ENCODE results near the gene EPHB6.

GRCh38 chr7:142814451-142814850 is 40.4 kb upstream of the EPHB6 start:
- TF ChIP-seq CTCF (IDR thresholded peaks at IDR 0.05; ENCODE audit: low read length) (no peak), EZH2 (IDR thresholded peaks at IDR 0.05; ENCODE audit: borderline replicate concordance, low read length) (no peak)

Measured in OCI-LY1 (cell line).